ENCODE measurements around the gene ATP6V0C.

GRCh38 chr16:2466667-2467527 lies 46.9 kb upstream of the ATP6V0C start:
- no peak for TF ChIP-seq CTCF (IDR thresholded peaks at IDR 0.05)
- TF ChIP-seq POLR2A (IDR thresholded peaks at IDR 0.05): no peak

Measured in body of pancreas (tissue), 4 donors.